GM18861 (cell line): ENCODE measurements around the gene AOAH.

Experiments used
- ATAC-seq: cut with Tn5 transposase; IDR thresholded peaks from one replicate; pipeline ENCODE4 v1.9.1; 2021; ENCODE audit not compliant: unreplicated experiment

The AOAH gene, protein sequence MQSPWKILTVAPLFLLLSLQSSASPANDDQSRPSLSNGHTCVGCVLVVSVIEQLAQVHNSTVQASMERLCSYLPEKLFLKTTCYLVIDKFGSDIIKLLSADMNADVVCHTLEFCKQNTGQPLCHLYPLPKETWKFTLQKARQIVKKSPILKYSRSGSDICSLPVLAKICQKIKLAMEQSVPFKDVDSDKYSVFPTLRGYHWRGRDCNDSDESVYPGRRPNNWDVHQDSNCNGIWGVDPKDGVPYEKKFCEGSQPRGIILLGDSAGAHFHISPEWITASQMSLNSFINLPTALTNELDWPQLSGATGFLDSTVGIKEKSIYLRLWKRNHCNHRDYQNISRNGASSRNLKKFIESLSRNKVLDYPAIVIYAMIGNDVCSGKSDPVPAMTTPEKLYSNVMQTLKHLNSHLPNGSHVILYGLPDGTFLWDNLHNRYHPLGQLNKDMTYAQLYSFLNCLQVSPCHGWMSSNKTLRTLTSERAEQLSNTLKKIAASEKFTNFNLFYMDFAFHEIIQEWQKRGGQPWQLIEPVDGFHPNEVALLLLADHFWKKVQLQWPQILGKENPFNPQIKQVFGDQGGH

DNA sequence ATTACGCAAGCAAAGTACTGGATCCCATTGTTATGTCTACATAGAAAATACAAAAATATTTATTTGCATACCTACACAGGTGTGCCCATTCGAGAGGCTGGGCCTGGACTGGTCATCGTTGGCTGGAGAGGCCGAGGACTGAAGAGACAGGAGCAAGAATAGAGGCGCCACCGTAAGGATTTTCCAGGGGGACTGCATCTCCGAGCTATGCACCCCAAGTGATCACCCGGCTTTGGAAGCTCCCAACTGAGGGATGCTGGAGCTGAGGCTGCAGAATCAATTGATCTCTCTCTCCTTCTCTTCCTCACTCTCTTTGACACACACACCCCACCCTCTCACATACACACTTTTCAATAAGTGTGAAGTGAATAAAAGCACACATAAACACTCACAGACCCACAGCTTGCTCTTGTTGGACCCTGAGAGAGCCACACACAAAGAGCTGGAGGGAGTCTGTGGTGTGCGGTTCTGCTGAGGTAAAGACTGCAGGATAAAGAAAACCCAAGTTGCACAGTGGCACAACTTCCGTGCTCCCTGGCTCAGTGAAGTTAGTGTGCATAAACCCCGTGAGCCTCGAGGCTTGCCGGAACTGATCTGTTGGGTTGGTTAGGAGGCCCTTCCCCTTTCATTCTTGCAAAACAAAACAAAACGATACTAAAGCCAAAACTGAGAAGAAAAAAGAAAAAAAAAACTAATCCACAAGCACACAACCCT lies at the start of gene AOAH:
Gene AOAH, minus strand, starts transcription at position 544 of the 714 bp plus-strand sequence. Its CDS starts 346 bp downstream, at position 198.
- ATAC-seq: peak; percentile 78

DNA sequence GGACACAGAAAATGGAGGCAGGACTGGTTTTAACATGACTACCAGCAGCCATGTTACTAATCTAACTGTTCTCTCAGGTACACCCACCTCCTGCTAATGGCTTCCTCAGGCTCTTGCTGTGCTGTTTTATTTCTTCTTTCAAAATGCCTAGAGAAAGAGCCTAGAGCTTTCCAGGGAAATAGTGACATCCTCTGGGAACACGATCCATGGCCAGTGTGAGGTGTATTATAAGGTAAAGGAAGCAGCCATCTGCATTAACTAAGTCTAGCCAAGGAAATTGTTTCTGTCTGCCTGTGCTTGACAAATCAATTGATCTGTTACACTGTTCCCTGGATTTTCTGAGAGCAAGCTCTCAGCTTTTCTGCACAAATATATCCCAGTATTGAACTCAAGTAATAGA lies 42.2 kb upstream of the AOAH start:
- ATAC-seq: no peak

DNA sequence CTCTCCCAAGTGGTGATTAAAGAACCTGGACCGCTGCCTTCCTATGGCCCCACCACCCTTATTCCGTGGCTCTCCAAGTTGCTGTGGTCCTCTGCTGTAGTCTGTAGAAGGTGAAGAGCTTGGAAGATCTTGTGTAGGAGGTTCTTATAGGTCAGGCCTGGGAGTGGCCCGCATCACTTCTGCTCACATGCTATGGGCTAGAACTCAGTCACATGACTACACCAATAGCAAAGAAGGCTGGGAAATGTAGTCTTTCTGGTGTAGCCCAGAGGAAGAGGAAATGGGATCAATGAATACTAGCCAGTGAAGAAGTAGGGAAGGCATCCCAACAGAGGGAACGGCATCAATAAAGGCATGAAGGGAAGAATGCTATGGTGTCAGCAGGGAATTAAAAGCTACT lies 41.3 kb upstream of the AOAH start:
- no peak for ATAC-seq

DNA sequence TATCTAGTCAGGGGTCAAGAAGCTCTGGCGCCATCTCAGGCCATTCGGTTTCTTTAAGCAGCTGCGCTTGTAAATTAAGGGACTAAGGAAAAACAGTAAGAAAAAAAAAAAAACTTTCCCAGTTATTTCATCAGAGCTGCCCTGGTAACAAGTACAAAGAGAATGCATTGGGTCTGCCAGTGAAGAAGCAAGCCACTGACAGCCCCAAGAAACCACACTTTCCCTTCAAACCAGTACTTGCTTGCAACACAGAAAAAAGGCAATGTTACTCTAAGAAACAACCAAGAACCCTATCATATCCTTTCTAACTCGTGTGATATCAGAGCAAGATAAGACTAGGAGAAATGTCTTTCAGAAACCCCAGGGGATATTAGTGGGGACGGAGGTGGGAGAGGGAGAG lies 40.6 kb upstream of the AOAH start:
- ATAC-seq: no peak

DNA sequence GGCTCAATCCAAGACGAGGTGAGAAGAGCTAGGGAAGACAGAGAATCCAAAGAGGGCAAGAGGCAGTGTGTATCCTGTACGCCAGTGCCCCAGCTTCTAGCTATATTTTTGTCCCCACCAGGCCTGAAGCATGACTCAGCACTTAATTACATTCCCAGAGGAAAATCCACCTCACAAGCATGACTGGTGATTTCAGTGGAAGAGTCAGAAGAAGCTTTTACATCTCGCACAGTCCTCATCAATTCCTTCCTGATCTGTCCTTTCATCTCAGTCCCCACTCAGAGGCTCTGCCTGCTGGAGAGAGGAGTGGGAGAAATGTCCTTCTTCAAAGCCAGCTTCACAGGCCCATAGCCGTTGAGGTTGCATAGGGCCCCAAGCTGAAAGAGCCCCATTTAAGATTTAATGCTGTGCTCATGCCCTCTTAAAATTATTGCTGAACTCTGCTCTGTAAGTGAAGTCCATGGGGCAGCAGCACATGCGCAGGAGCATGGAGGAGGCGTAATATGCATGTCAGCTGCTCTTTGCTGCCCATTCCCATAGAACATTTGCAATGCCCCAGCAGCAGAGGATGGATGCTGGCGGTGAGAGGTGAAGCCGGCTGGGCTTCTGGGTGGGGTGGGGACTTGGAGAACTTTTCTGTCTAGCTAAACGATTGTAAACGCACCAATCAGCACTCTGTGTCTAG lies 39.0 kb upstream of the AOAH start:
- ATAC-seq: no peak

DNA sequence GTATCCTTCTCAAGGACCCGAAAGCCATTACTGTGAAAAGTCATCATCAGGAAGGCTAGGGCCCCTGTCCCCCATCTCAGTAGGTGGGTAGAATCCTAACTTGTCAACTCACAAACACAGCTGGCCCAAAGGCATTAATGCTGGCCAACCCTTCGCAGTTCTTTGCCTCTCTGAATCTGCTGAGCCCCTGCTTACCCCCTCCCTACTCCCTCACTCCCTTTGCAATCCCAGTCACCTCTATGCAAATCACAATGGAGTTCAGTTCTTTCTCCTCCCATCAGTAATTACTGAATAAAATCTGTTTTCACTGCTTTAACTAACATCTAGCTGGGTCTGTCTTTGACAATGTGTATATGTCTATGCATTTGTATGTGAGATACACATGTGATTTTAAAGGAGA lies 38.1 kb upstream of the AOAH start:
- no peak for ATAC-seq

DNA sequence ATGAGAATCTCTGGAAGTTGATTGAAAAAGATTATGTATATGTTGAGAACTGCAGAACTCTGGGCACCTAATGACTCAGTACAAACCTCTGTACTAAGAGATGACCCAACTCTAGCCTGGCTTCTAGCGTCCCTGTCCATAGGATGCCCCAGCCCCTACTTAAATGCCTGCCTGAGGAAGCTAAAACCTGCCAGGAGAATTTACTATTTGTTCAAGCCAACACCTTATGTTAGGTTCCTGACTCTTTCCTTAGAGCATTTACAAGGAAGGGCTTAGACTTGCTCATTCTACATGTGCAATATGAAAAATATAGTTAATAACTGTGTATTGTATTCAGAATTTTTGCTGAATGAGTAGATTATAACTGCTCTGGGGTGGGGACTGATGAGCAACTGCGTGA lies 37.5 kb upstream of the AOAH start:
- no peak for ATAC-seq

DNA sequence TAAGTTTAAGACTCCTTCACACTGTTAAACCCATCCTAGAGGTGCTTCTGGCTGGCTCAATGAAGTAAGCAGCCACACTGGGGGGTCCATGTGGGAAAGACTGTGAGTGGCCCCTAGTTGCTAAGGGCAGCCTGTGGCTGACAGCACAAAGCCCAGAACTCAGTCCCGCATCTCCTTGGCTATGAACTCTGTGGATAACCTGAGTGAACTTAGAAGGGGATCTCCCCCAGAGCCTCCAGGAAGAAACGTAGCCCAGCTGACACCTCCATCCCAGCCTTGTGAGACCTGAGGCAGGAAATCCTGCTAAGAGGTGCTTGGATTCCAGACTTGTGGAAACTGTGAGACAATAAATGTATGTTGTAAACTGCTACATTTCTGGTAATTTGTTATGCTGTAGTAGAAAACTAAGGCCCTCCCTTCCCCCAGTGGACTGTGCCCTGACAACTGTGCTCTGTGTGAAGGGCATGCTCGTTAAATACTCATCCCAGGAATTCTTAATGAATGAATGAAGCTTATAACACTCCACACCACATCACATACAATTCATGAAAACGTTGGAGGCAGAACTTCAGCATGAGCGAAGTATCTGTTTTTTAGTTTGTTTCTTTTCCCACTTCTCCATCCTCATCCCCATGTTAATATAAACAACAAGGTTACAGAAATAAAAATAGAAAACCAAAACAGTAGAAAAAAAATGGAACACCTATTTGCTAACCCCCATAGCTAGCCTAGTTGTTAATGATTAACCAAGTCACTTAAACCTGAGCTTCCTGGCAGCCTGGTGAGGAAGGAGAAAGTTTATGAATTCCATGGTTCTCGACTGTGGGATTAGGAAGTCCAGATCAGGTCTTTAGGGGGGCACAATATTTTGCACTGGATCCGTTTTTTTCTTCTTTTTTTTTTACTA lies 36.8 kb upstream of the AOAH start:
- no peak for ATAC-seq

DNA sequence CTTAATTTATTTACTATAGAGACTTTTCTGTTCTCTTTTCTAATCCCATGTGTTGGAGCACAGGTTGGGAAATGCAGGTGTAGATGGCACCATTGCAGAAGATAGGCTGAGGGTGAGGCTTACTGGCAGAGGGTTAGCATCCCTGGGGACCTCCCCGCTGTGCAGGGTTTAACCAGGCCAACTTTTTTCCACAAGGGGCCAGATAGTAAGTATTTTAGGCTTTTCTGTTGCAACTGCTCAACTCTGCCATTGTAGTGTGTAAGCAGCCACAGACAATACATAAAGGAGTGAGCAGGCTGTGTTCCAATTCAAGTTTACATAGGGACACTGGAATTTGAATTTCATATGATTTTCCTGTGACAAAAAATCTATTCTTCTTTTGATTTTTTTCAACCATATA lies 34.6 kb upstream of the AOAH start:
- no peak for ATAC-seq

DNA sequence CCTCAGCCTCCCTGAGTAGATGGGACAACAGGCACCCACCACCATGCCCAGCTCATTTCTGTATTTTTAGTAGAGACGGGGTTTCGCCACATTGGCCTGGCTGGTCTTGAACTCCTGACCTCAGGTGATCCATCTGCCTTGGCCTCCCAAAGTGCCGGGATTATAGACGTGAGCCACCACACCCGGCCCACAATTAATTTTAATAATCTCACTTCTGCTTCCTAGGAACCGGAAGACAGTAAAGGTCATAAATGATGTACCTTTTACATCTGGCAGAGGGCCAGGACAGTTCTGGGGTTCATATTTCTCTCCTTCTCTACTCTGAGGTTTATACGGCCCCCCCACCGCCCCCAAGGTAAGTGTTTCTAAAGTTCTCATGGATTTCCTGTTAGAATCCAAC lies 31.2 kb upstream of the AOAH start:
- ATAC-seq: no peak

DNA sequence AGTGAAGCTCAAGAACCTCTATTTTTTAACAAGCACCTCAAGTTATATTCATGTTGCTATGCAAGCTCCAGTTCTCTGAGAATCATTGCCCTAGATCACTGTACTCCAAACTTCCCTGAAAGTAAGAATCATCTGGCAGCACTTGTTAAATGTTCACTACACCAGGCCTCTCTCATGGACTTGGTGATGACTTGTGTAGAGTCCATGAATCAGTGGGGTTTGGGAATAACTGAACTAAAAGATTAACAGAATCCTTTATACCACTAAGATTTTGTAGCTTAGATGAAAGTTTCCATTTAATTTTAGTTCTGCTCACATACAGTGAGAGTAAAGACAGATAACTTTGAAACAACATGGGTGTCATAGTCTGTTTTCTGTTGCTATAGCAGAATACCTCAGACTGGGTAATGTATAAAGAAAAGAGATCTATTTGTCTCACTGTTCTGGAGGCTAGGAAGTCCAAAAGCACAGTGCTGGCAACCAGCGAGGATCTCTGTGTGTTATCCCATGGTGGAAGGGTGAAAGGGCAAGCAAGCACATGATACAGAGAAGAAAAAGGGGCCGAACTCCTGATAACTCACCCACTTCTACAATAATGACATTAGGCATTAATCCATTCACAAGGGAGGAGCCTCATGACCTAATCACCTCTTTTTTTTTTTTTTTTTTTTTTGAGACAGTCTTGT lies 27.9 kb upstream of the AOAH start:
- no peak for ATAC-seq

DNA sequence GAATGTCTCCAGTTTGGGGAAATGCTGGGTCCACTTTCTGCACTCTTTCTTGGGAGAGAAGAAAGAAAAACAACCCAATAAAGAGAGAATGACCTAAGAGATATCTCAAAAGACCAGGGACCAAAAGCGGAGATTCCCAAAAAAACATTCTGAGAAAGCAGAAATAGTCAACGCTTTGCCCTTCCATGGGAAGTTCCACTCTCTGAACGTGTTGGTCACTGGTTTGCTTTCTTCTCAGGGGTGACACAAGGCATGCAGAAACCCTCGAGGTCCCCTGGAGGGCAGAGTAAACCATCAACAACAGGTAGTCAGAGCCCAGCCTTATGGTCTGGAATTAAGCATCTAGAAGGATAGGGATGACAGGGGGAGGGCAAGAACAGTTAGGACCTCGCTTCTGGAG lies 26.2 kb upstream of the AOAH start:
- no peak for ATAC-seq

DNA sequence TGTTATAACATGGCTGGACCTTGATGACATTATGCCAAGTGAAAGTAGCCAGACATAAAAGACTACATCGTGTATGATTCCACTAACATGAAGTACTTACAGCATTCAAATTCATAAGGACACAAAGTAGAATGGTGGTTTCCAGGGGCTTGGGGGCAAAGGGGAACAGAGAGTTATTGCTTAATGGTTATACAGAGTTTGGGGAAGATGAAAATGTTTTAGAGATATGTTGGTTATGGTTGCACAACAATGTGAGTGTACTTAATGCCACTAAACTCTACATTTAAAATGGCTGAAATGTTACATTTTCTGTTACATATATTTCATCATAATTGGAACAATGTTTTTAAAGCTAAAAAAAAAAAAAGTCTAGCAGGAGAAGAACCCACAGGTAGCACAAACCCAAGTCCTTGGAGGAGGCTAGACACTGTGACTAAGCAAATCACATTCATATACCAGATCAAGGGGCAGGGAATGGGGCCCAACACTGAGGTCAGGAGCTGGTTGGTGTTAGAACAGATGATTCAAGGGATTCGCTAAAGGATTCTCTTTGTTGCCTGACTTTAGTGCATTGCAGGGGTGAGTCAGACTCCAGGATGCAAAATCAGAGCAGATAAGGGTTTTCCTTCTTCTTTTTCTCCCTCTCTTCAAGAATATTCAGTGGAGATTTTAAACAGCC lies 25.1 kb upstream of the AOAH start:
- ATAC-seq: no peak

DNA sequence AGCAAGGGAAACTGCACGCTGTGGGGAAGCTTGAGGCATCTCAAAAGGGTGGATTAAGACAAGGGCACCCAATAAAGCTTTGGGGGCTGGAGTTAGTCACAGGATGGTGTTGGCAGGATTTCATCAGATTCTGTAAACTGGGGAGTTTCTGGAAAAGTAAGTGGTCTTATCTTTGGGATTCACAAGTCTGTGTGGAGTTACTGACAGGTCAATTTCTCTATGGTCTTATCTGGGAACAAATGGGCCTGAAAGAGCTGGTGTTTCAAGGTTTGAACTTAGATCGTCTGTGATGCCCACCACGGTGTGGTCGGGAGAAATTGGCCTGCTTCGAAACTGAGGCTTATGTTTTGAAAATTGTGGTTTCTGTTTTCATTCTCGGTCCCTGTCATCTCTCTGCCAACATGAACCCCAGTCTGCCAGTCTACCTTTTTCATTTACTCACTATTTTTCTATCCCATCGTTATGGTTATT lies 23.8 kb upstream of the AOAH start:
- ATAC-seq: peak; percentile 39

DNA sequence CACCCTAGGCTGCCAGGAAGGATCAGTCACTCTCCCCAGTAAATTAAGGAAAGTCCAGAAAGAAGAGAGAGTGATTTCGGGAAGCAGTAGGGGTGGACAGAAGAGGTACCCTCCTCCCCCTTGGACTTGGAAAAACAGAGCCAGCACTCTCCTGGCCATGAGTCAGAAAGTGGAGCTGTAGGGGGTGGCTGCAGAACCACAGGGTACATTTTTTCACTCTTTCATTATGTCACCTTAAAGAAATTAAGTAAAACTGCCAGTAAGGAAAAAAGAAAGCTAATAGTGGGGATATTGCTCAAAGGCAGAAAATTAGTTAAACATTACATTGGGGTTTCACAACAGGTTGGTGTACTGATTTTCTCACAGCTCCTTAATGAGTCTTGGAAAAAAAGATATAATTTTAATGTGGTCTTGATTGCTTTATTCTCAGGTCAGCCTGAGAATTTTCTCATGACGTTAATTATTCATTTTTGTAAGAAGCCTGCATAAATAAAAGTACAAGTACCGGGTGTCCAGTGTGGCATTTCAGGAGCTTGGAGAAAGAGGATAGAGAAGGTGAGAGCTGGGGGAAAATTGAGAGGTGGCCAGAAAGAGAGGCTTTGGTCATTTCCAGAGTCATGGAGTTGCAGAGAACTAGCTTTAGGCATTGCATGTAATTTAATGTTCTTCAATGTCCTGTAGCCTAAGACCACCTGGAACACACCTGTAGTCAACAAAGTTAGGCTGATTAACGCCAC lies 23.2 kb upstream of the AOAH start:
- no peak for ATAC-seq

DNA sequence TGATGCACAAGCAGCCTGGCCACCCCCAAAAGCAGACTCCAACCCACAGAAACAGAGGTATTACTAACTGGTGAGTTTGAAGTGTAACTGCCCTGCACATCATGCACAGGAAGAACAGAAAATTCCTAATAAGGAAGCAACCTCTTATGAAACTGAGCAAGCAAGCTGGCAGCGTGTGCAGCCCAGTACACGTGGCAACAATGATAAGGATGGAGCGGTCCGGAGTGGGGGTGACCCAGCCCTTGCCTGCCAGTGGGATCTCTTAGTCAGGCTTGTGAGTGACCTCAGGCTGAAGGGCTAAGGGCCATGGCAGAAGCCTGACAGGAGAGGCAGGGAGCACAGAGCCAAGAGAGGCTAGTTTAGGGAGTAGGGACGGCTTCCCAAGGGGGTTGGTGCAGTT lies 22.1 kb upstream of the AOAH start:
- no peak for ATAC-seq

DNA sequence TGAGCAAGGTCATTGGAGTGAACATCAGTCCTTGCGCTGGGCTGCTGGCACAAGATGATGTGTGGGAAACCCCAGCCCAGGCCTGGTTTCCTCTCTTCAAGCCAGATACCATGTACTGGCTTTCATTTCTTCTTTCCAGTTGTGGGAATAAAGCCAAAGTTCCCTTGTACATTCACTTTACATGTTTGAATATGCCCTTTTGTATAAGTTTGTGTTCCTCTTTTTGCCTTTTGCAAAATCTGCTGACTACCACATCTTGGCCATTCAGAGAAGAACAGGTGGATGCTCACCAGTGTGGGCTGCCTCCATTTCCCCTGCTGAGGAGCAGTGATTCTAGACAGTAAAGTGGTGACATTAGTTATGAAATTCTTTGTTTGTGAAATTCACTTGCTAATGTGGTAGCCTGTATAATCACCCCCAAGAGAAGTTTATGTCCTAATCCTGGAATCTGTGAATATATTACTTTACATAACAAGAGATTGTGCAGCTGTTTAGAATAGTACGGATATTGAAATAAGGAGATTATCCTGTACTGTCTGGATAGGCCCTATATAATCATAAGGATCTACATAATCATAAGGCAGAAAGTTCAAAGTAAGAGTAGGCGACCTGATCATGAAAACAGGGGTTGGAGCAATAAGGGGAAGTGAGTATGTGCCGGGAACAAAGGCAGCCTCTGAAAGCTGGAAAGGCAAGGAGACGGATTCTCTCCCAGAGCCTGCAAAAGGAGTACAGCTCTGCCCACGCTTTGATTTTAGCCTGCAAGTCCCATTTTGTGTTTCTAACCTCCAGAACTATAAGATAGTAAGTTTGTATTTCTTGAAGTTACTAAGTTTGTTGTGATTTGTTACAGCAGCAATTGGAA lies 18.8 kb upstream of the AOAH start:
- peak; percentile 47 for ATAC-seq

DNA sequence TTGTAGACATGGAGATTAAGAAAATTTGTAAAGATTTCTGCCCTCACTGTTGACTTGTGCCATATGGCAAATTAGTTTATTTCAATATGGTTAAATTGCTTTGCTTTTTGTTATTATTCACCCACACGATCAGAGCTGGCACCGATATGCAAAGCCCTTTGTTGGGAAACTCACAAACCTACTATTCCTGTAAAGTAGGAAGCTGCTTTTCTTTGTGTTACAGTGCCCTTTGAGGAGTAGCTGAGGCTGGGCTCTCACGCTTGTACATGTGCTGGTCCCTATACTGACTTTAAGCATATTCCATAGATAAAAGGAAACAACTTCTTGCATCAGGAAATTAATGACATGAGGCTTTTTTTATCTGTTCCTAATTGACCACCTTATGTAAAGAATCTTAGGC lies 17.6 kb upstream of the AOAH start:
- no peak for ATAC-seq
